Ramos (cell line): ENCODE data around the gene ZNF750.

ENCODE experiments used
- in situ Hi-C: fragments of 300-500 bp; cut with MboI; formaldehyde crosslinking; loops from one replicate; pipeline ENCODE4 v1.14.3; 2022; ENCODE audit warnings: low sequenced_read_pairs; ENCODE audit not compliant: unreplicated experiment

The ZNF750 gene

DNA sequence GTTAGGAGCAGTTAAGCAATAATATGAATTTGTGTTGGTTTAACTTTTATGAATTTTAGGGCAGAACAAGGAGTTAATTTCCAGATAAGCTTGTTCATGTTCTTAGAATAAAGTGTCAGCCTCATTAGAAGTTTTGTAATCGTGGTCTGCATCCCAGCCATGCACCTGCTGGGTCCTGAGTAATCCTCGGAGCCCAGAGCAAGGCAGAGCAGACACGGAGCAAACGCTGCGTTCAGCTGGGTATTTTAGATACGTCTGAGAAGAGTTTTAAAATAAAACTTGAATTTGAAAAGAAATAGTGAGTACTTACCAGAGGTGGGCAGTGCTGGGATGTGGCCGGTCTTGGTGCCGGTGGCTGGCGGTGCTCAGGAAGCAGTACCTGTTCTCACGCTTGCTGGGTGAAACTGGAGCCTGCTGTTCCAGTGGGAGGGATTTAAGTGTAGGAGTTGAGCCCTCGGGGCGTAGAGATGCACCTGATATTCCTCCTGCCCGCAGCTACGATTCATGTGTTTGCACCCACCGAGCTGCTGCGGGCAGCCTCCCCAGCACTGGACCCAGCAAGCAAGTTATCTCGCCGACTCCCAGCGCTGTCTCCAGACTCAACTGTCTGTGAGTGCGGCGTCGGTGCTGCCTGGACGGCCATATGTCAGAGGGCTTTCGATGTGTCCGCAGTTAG lies at the start of gene ZNF750:
Gene ZNF750, minus strand, starts transcription at position 406 of the 676 bp plus-strand sequence. CDS start 7,568 bp downstream, outside the sequence.
- in situ Hi-C loops = no loop called here

GRCh38 chr17:82888583-82889495 lies 49.0 kb upstream of the ZNF750 start:
- in situ Hi-C loops = no loop called here

GRCh38 chr17:82887255-82888164 lies 47.7 kb upstream of the ZNF750 start:
- in situ Hi-C loops = no loop called here

GRCh38 chr17:82884970-82885353 lies 45.1 kb upstream of the ZNF750 start:
- in situ Hi-C loops = no loop called here

DNA sequence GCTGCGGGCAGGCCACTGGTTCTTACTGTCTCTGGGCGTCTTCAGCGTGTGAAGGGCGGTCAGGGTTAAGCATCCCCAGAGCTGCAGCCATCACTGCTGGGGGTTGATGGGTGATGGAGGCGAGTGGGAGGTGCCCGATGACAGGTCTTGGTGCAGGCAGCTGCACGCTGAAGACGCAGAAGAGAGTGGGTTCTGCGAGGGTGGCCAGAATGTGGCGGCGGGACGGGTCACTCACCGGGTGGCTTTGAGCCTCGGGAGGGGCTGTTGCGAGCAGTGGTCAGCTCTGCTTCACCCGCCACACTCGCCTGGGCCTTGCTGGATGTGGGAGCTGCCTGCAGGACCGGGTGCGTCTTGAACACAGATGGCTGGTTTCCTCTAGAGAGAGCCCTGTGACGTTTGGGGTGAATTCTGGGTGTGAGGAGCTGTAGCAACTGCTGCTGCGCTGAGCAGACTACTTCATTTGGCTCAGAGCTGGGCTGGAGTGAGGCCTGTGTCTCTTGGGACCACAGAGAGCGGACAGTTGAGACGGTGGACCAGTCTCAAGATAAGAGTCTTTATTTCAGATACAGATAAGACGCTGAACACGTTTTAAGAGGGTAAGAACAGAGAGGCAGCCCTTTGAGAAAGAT lies 44.6 kb upstream of the ZNF750 start:
- in situ Hi-C loops = no loop called here

DNA sequence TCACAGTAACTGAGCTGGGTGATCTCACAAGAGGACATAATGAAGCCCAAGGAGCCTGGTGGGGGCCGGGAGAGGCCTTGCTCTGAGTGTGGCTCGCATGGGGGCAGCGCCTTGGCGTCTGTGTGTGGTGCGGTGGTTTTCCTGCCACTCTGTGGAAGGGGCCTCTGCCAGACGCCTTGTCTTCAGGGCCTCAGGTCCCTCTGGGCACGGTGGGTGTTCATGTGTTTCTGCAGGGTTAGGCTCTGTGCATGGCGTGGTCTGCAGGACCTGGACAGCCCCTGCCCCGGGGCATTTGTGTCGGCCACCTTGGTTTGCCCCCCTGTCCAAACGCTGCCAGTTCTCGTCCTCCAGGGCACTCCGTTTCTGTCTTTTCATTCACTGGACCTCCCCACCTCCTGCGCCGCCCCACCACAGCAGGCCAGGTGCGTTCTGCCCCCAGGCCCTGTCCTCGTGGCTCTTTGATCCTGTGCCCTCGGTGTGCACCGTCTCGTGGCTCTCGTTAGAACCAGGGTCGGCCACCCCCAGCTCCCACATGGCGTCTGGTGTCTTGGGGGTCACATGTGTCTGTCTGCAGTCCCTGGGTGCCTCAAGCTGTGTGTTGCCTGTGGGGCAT lies 43.7 kb upstream of the ZNF750 start:
- in situ Hi-C loops = no loop called here

- in situ Hi-C loops = no loop called here
Observed at GRCh38 chr17:82882715-82883418, 43.0 kb upstream of the ZNF750 start.

- in situ Hi-C loops = no loop called here
Observed at GRCh38 chr17:82881900-82882714, 42.3 kb upstream of the ZNF750 start.

GRCh38 chr17:82881324-82881823 lies 41.6 kb upstream of the ZNF750 start:
- in situ Hi-C loops = no loop called here

- in situ Hi-C loops = no loop called here
Observed at GRCh38 chr17:82880620-82881323, 41.0 kb upstream of the ZNF750 start.

- in situ Hi-C loops = no loop called here
Observed at GRCh38 chr17:82879241-82879640, 39.4 kb upstream of the ZNF750 start.

- in situ Hi-C loops = no loop called here
Observed at GRCh38 chr17:82878527-82878926, 38.7 kb upstream of the ZNF750 start.

- in situ Hi-C loops = no loop called here
Observed at GRCh38 chr17:82876602-82877379, 37.0 kb upstream of the ZNF750 start.

DNA sequence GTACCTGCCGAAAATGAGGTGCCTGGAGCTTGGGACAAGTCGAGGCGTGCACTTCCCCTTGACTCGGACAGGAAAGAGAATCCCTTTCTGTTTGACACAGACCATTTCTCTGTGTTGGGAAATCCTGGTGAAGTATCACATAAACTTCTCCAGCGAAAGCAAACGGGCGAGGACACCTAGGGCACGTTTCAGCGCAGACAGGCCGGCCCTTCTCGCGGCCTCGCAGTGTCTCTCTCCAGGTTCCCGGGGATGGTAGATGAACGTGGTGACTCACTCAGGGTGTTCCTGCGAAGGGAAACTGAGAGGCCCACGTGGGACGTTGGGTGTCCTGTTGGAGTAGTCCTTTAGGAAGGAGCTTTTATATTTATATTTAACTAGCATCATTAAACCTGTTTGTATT lies 36.3 kb upstream of the ZNF750 start:
- in situ Hi-C loops = no loop called here

DNA sequence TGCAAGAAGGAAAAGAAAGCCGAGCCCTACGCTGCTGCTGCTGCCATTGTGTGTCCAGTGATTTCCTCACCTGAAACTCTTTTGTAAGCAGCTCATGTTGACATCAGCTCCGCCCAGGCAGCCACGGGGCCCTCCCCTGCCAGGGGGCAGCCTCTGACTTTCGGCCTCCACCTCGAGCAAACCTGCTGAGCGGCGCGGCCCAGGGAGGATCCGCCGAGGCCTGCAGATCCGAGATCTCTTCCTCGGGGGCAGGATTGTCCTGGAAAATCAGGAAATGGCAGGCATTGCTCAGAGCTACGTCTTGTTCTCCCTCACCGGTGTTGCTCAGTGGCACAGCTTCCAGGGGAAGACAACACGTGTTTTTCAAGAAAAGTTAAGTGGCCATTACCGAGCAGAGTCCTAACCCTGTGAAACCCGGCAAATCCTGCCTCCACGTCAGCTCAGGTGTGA lies 35.6 kb upstream of the ZNF750 start:
- in situ Hi-C loops = no loop called here

DNA sequence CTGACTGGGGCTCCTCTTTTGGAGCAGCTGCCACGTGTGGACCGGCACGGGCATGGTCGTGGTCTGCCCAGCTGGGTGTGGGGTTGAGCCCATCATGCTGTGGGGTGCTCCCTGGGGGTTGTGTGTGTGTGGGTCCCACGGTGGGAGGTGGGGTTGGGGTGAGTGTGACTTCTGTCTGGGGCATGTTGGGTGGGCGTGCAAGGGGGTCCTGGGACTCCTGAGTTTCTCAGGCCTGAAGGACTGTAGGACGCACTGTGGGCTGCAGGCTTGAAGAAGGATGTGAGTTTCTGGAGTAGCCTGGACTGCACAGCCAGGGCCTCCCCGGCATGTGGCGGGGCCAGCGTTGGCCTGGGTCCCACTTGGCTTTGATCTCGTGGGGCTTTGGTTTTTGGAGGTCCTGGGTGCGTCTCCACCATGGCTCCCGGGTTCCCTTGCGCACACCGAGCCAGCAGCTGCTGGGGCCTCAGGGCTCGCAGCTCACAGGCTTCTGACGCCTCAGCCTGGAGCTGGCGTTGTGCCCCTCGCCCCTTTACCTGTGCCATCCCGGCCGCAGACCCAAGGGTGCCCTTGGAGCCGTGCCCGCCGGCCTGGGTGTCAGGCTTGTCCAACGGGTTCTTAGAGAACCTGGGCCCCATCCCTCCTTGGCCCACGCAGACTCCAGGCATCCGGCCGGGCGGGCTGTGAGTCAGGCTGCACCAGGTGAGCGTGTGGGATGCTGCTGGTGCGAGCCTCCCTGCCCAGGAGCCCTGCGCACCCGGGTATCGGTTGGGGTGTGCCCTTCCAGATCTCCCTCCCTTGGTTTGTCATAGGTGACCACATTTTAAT lies 34.4 kb upstream of the ZNF750 start:
- in situ Hi-C loops = no loop called here
